Measurements from ENCODE around the gene CENPO.

DNA sequence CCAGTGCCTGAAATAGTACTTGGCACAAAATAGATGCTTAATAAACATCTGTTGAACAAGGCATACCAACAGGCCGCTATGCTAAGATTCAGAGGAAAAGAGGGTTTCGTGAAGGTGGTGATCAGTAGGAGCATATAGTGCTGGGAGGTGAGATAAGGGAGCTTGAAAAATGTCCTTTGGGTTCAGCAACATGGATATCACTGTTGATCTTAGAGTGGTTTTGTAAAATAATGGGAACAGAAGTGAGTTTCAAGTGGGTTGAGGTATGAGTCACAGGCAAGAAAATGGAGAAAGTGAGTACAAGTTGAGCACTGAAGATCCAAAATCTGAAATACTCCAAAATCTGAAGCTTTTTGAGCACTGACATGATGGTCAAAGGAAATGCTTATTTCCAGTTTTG is 4.4 kb downstream of the CENPO start:
- no peak for TF ChIP-seq EP300 (IDR thresholded peaks at IDR 0.05; ENCODE audit: low read depth)
- TF ChIP-seq POLR2A (IDR thresholded peaks at IDR 0.05) = no peak
- TF ChIP-seq, protein P1, sequence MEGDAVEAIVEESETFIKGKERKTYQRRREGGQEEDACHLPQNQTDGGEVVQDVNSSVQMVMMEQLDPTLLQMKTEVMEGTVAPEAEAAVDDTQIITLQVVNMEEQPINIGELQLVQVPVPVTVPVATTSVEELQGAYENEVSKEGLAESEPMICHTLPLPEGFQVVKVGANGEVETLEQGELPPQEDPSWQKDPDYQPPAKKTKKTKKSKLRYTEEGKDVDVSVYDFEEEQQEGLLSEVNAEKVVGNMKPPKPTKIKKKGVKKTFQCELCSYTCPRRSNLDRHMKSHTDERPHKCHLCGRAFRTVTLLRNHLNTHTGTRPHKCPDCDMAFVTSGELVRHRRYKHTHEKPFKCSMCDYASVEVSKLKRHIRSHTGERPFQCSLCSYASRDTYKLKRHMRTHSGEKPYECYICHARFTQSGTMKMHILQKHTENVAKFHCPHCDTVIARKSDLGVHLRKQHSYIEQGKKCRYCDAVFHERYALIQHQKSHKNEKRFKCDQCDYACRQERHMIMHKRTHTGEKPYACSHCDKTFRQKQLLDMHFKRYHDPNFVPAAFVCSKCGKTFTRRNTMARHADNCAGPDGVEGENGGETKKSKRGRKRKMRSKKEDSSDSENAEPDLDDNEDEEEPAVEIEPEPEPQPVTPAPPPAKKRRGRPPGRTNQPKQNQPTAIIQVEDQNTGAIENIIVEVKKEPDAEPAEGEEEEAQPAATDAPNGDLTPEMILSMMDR (IDR thresholded peaks at IDR 0.05) = no peak
- TF ChIP-seq POLR2AphosphoS5 (IDR thresholded peaks at IDR 0.05) = no peak

Measured in transverse colon (tissue), 4 donors.